ENCODE data around the gene PCDH15.

- TF ChIP-seq CTCF (conservative IDR thresholded peaks at IDR 0.05; ENCODE audit: low read length) (no peak), EZH2phosphoT487 (IDR thresholded peaks at IDR 0.05; ENCODE audit: borderline replicate concordance, low read depth, low read length) (no peak)
Measured at GRCh38 chr10:54314430-54314829, 486.6 kb downstream of the PCDH15 start.

Data from OCI-LY7 (cell line).